ENCODE data around the gene GPR35.

GPR35 gene

GRCh38 chr2:240648155-240648649 lies 22.9 kb downstream of the GPR35 start:
- H3K9me3 ChIP-seq (ENCODE audit: low read length) = no peaks in the 10 kb centered on the region
- H3K36me3 ChIP-seq (ENCODE audit: insufficient read depth, low read length) = no peaks in the 10 kb centered on the region
- no peak overlapping the region for H3K27ac ChIP-seq (ENCODE audit: low read depth, low read length, poor library complexity, severe bottlenecking)
- no peaks in the 10 kb centered on the region for H3F3A ChIP-seq (ENCODE audit: insufficient read depth, low read length)
- no peak overlapping the region for H3K4me3 ChIP-seq (ENCODE audit: low read depth, low read length, poor library complexity, severe bottlenecking)
- TF ChIP-seq EZH2 (IDR thresholded peaks at IDR 0.05; ENCODE audit: borderline replicate concordance, low read length) (no peak), CTCF (IDR thresholded peaks at IDR 0.05; ENCODE audit: low read length) (no peak)
- no peaks in the 10 kb centered on the region for H3K79me2 ChIP-seq (ENCODE audit: insufficient read depth, low read length)
- no peak overlapping the region for H2AFZ ChIP-seq (ENCODE audit: low read length)
- no peaks in the 10 kb centered on the region for H4K20me1 ChIP-seq (ENCODE audit: insufficient read depth, low read length)
- H3K9ac ChIP-seq (ENCODE audit: low read length) = no peak overlapping the region
- H3K4me1 ChIP-seq (ENCODE audit: insufficient read depth, low read length, severe bottlenecking) = no peaks in the 10 kb centered on the region
- H3K27me3 ChIP-seq (ENCODE audit: insufficient read depth, low read length) = no peaks in the 10 kb centered on the region
- H3K9me2 ChIP-seq (ENCODE audit: low read depth, low read length) = no peaks in the 10 kb centered on the region
- H3K4me2 ChIP-seq (ENCODE audit: low read length) = no peak overlapping the region

- no peaks in the 10 kb centered on the region for H3K27me3 ChIP-seq (ENCODE audit: insufficient read depth, low read length)
- TF ChIP-seq CTCF (IDR thresholded peaks at IDR 0.05; ENCODE audit: low read length) (no peak), EZH2 (IDR thresholded peaks at IDR 0.05; ENCODE audit: borderline replicate concordance, low read length) (no peak)
- no peaks in the 10 kb centered on the region for H3F3A ChIP-seq (ENCODE audit: insufficient read depth, low read length)
Observed at GRCh38 chr2:240648650-240649275, 23.5 kb downstream of the GPR35 start.

GRCh38 chr2:240649331-240649730 lies 24.1 kb downstream of the GPR35 start:
- Histone ChIP-seq H2AFZ (ENCODE audit: low read length) (no peak overlapping the region), H4K20me1 (ENCODE audit: insufficient read depth, low read length) (no peaks in the 10 kb centered on the region), H3F3A (ENCODE audit: insufficient read depth, low read length) (no peaks in the 10 kb centered on the region), H3K4me3 (ENCODE audit: low read depth, low read length, poor library complexity, severe bottlenecking) (no peak overlapping the region), H3K9me2 (ENCODE audit: low read depth, low read length) (no peaks in the 10 kb centered on the region), H3K9ac (ENCODE audit: low read length) (no peak overlapping the region), H3K4me1 (ENCODE audit: insufficient read depth, low read length, severe bottlenecking) (no peaks in the 10 kb centered on the region), H3K27ac (ENCODE audit: low read depth, low read length, poor library complexity, severe bottlenecking) (no peak overlapping the region), H3K9me3 (ENCODE audit: low read length) (no peaks in the 10 kb centered on the region), H3K79me2 (ENCODE audit: insufficient read depth, low read length) (no peaks in the 10 kb centered on the region), H3K36me3 (ENCODE audit: insufficient read depth, low read length) (no peaks in the 10 kb centered on the region), H3K4me2 (ENCODE audit: low read length) (no peak overlapping the region), H3K27me3 (ENCODE audit: insufficient read depth, low read length) (no peaks in the 10 kb centered on the region)
- TF ChIP-seq EZH2 (IDR thresholded peaks at IDR 0.05; ENCODE audit: borderline replicate concordance, low read length) (no peak), CTCF (IDR thresholded peaks at IDR 0.05; ENCODE audit: low read length) (no peak)

More at GRCh38 chr2:240648650-240649275, 23.5 kb downstream of the GPR35 start:
- Histone ChIP-seq H3K9ac (ENCODE audit: low read length) (no peak overlapping the region), H2AFZ (ENCODE audit: low read length) (no peak overlapping the region), H3K4me3 (ENCODE audit: low read depth, low read length, poor library complexity, severe bottlenecking) (no peak overlapping the region), H3K4me2 (ENCODE audit: low read length) (no peak overlapping the region), H3K9me2 (ENCODE audit: low read depth, low read length) (no peaks in the 10 kb centered on the region), H3K9me3 (ENCODE audit: low read length) (no peaks in the 10 kb centered on the region), H3K36me3 (ENCODE audit: insufficient read depth, low read length) (no peaks in the 10 kb centered on the region), H3K79me2 (ENCODE audit: insufficient read depth, low read length) (no peaks in the 10 kb centered on the region), H4K20me1 (ENCODE audit: insufficient read depth, low read length) (no peaks in the 10 kb centered on the region), H3K27ac (ENCODE audit: low read depth, low read length, poor library complexity, severe bottlenecking) (no peak overlapping the region), H3K4me1 (ENCODE audit: insufficient read depth, low read length, severe bottlenecking) (no peaks in the 10 kb centered on the region)
